ENCODE measurements around the gene MAOA. TPM values are rescaled to one million over a fixed set of nuclear protein-coding genes. Genes with fewer than 3 reads are reported as not detected.

Gene MAOA
- total and polyA plus RNA-seq, 2 donors (not counting 3 experiments of a cell fraction or from before 2014, with no cell fraction given), result 12.6 to 23.5 TPM

DNA sequence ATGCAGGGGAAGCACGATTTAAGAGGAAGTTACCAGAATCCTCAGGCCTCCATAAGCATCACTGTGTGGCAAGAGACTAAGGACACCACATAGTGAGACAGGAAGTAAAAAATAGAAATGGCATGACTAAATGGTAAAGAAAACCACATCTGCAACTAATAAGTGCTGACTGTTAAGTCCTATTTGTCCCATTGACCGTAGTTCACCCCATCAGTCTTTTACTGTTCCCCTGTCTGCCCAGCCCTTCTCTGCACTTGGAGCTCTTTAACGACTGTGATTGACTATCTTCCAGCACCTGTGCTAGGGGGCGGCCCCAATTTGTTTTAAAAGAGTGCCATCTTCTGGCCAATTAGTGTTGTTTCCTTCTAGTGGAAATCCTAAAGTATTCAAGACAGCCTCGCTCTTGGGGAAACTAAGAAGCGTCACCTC is 94.2 kb downstream of the MAOA start:
- Histone ChIP-seq H3K9me1 (replicated peaks; ENCODE audit: control insufficient read depth, extremely low read depth, insufficient read depth, low read length) (no peaks in the 10 kb centered on the region), H3K4me3 (replicated peaks in 1 of 3; ENCODE audit: insufficient read depth in 1 of 3, low read depth in 1 of 3, low read length in 3 of 3) (no peak overlapping the region), H4K20me1 (replicated peaks; ENCODE audit: control insufficient read depth, extremely low read depth, insufficient read depth, low read length) (no peaks in the 10 kb centered on the region), H3K4me1 (ENCODE audit: control insufficient read depth, extremely low read depth, insufficient read depth, low read length) (no peaks in the 10 kb centered on the region), H3K27ac (ENCODE audit: insufficient read depth, low read depth, low read length) (no peak overlapping the region), H3K79me2 (ENCODE audit: control insufficient read depth, insufficient read depth, low read length) (no peaks in the 10 kb centered on the region), H3K27me3 (ENCODE audit: control insufficient read depth in 2 of 2, insufficient read depth in 2 of 2, low read length in 2 of 2) (no peaks in the 10 kb centered on the region), H3K36me3 (ENCODE audit: control insufficient read depth in 2 of 2, extremely low read depth in 1 of 2, insufficient read depth in 2 of 2, low read length in 2 of 2) (no peaks in the 10 kb centered on the region), H3K4me2 (ENCODE audit: insufficient read depth, low read length) (no peak overlapping the region), H3K9me3 (replicated peaks; ENCODE audit: control insufficient read depth, insufficient read depth, low read length) (no peaks in the 10 kb centered on the region), H2AFZ (ENCODE audit: low read depth, low read length) (no peak overlapping the region), H3K9ac (replicated peaks; ENCODE audit: extremely low read depth, insufficient read depth, low read length) (no peak overlapping the region)
- ChIA-PET POLR2A (no interaction called here), CTCF (interaction anchor here (0.5 to 3.1 kb wide), 27 partner anchors 8 to 1969 kb away, joined by 3 to 81 read pairs (median 5); partner anchors contain the start of gene MAOA)
- TF ChIP-seq, protein P1, sequence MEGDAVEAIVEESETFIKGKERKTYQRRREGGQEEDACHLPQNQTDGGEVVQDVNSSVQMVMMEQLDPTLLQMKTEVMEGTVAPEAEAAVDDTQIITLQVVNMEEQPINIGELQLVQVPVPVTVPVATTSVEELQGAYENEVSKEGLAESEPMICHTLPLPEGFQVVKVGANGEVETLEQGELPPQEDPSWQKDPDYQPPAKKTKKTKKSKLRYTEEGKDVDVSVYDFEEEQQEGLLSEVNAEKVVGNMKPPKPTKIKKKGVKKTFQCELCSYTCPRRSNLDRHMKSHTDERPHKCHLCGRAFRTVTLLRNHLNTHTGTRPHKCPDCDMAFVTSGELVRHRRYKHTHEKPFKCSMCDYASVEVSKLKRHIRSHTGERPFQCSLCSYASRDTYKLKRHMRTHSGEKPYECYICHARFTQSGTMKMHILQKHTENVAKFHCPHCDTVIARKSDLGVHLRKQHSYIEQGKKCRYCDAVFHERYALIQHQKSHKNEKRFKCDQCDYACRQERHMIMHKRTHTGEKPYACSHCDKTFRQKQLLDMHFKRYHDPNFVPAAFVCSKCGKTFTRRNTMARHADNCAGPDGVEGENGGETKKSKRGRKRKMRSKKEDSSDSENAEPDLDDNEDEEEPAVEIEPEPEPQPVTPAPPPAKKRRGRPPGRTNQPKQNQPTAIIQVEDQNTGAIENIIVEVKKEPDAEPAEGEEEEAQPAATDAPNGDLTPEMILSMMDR (IDR thresholded peaks at IDR 0.05; ENCODE audit: extremely low read depth in 1 of 2, insufficient read depth in 1 of 2, low read depth in 1 of 2, low read length in 2 of 2), result peak; percentile 17 to 20
- TF ChIP-seq JUN (IDR thresholded peaks at IDR 0.05; ENCODE audit: borderline replicate concordance, insufficient read depth, insufficient read length, low read depth), result no peak
- FAIRE-seq (peak; percentile 91), DNase-seq (ENCODE audit: low read depth, low spot score) (peak; percentile 57)
- no TSS peak for BruUV-seq (replicated peaks)
- intact Hi-C loops (cut with micrococcal nuclease), result loop anchor here (1.0 kb wide), 3 partner anchors 96 to 401 kb away; no protein-coding TSS in a partner anchor
- dilution Hi-C loops (cut with MboI; ENCODE audit: extremely low pct_ligation_motif_present, low sequenced_read_pairs), result no loop called here

GRCh38 chrX:43753637-43754036 is 97.5 kb downstream of the MAOA start:
- intact Hi-C loops (cut with micrococcal nuclease) (no loop called here), dilution Hi-C loops (cut with MboI; ENCODE audit: extremely low pct_ligation_motif_present, low sequenced_read_pairs) (no loop called here)
- ChIA-PET CTCF (interaction anchor here (0.8 to 3.2 kb wide), 2 partner anchors 44 to 404 kb away, joined by 3 to 10 read pairs; no protein-coding TSS in a partner anchor), POLR2A (no interaction called here)
- Histone ChIP-seq H3K79me2 (ENCODE audit: control insufficient read depth, insufficient read depth, low read length) (no peaks in the 10 kb centered on the region), H3K36me3 (ENCODE audit: control insufficient read depth in 2 of 2, extremely low read depth in 1 of 2, insufficient read depth in 2 of 2, low read length in 2 of 2) (no peaks in the 10 kb centered on the region), H4K20me1 (replicated peaks; ENCODE audit: control insufficient read depth, extremely low read depth, insufficient read depth, low read length) (no peaks in the 10 kb centered on the region), H3K4me1 (ENCODE audit: control insufficient read depth, extremely low read depth, insufficient read depth, low read length) (no peaks in the 10 kb centered on the region), H3K9me1 (replicated peaks; ENCODE audit: control insufficient read depth, extremely low read depth, insufficient read depth, low read length) (no peaks in the 10 kb centered on the region), H3K9me3 (replicated peaks; ENCODE audit: control insufficient read depth, insufficient read depth, low read length) (no peaks in the 10 kb centered on the region), H3K27me3 (ENCODE audit: control insufficient read depth in 2 of 2, insufficient read depth in 2 of 2, low read length in 2 of 2) (no peaks in the 10 kb centered on the region), H3K4me3 (replicated peaks in 1 of 3; ENCODE audit: insufficient read depth in 1 of 3, low read depth in 1 of 3, low read length in 3 of 3) (no peak overlapping the region), H3K27ac (ENCODE audit: insufficient read depth, low read depth, low read length) (no peak overlapping the region), H2AFZ (ENCODE audit: low read depth, low read length) (no peak overlapping the region), H3K4me2 (ENCODE audit: insufficient read depth, low read length) (no peak overlapping the region), H3K9ac (replicated peaks; ENCODE audit: extremely low read depth, insufficient read depth, low read length) (no peak overlapping the region)
- no peak for DNase-seq (ENCODE audit: low read depth, low spot score)
- no peak for FAIRE-seq
- BruUV-seq (replicated peaks), result no TSS peak
- TF ChIP-seq EZH2 (IDR thresholded peaks at IDR 0.05; ENCODE audit: borderline replicate concordance, low read depth, low read length, severe bottlenecking) (no peak), JUN (IDR thresholded peaks at IDR 0.05; ENCODE audit: borderline replicate concordance, insufficient read depth, insufficient read length, low read depth) (no peak)
